ENCODE results near the gene ANTXR1. TPM values are rescaled to one million over a fixed set of nuclear protein-coding genes. Genes with fewer than 3 reads are reported as not detected.

ANTXR1 gene
- total and polyA plus RNA-seq, 2 of the 8 experiments (the other 6 are each of a cell fraction or from before 2014, with no cell fraction given) = 15.8 to 44.3 TPM

GRCh38 chr2:68974251-68974650 is 38.7 kb upstream of the ANTXR1 start, which contains the start of gene GKN1 (continued):
- TF ChIP-seq CTCF (IDR thresholded peaks at IDR 0.05; ENCODE audit: control extremely low read depth in 1 of 3, insufficient read depth in 1 of 3, low read depth in 1 of 3, low read length in 3 of 3) (no peak), SP1 (IDR thresholded peaks at IDR 0.05; ENCODE audit: low read depth, low read length) (no peak), PHF8 (conservative IDR thresholded peaks at IDR 0.05; ENCODE audit: low read depth, low read length) (no peak)

Data from H1 (cell line).